Stimulated activated CD4-positive, alpha-beta T cell treated with anti-CD3 and anti-CD28 coated beads, Interleukin-2, amount 100 ng/mL, for 48 hours (primary cell): ENCODE measurements around the gene TMEM247.
"Not testable (repeated sequence)": the region's sequence is repeated elsewhere in the genome, so short reads cannot be mapped to it uniquely, and the experiment has no call there.

ENCODE experiments used
- DNase-seq, 2 donors: peaks; one replicate each; pipeline ENCODE4 v3.0.0-alpha.2; 2020

Gene TMEM247

DNA sequence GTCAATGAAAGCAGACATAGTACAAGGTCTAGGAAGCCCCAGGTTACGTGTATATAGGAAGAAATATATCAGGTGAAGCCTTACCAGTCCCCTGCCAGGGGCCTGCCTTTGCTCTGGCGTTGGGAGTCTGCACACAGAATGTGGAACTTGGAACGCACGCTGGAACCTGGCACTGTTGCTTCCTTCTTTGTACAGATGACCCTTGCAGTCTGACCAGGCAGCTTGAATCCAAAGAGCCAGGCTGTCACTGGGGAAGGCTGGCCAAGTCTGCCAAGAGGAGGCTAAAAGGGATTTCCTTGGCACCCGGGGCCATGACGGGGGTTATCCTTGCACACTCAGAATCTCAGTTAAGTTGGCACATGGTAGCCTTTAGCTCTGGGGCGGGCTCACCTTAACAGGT is 39.5 kb downstream of the TMEM247 start:
- DNase-seq, result no peak

DNA sequence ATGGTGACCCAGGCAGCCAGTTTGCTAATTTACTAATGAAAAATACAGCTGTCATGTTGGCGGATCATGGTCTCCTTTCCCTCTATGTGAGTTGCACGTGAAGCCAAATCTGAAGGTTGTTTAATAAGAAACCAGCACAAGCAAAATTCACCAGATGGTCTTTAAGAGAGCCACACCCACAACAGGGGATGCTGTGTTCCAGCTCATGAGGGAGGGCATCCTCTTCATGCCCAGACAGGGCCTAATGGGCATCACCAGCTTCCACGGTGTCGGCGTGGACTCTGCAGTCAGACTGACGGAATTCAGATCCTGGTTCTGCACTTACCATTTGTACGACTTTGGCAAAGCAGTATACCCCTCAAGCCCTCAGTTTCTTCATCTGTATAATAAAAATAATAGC is 39.9 kb downstream of the TMEM247 start:
- DNase-seq, result no peak

DNA sequence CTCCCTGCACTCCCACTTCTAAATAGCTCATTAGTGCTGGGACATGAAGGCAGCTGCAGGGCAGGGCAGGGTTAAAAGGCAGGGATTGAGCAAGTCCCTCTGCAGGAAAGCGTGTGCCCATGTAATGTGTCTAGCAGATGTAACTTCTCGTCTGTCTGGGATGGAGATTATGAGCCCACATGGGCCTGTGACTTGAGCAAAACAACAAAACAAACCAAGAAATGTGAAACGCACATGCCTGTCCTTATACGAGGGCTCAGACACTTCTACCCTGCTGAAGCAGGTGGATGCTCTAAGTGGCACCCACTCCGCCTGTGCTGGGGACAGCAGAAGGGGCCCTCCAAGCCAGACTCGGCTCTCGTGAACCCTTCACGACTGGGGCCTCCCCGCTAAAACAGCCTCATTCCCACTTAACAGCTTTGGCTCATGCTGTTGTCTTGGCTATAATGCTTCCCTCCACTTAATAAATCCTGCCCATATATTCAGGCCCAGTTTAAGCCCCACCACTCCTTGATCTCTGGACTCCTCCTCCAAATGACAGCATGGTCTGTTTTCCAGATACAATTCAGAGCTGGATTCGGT is 40.9 kb downstream of the TMEM247 start:
- no peak for DNase-seq

DNA sequence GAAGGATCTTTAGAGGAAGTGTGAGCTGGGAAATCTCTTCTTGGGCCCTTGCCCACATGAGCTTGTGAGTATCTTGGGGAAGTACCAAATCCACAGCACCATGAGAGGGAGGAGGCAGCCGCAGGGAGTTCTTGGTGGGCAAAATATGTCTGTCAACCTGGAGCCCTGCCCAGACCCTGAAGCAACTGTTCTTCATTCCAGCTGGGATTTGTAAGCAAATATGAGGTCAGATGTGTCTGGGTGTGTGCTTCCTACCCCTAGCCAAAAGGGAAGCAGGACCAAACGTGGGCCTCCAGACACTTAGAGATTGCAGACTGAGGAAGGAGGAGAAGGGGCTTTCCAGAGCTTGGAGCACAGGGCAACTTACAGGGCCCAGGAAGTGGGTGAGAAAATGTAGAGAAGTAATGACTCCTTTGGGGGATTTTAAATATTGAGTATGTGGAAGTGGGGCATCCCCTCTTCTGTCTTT is 41.9 kb downstream of the TMEM247 start:
- no peak for DNase-seq

DNA sequence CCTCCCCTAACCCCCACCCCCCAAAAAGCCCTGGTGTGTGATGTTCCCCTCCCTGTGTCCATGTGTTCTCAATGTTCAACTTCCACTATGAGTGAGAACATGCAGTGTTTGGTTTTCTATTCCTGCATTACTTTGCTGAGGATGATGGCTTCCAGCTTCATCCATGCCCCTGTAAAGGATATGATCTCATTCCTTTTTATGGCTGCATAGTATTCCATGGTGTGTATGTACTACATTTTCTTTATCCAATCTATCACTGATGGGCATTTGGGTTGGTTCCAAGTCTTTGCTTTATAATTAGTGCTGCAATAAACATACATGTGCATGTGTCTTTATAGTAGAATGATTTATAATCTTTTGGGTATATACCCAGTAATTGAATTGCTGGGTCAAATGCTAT is 43.0 kb downstream of the TMEM247 start:
- DNase-seq, result not testable (repeated sequence)

DNA sequence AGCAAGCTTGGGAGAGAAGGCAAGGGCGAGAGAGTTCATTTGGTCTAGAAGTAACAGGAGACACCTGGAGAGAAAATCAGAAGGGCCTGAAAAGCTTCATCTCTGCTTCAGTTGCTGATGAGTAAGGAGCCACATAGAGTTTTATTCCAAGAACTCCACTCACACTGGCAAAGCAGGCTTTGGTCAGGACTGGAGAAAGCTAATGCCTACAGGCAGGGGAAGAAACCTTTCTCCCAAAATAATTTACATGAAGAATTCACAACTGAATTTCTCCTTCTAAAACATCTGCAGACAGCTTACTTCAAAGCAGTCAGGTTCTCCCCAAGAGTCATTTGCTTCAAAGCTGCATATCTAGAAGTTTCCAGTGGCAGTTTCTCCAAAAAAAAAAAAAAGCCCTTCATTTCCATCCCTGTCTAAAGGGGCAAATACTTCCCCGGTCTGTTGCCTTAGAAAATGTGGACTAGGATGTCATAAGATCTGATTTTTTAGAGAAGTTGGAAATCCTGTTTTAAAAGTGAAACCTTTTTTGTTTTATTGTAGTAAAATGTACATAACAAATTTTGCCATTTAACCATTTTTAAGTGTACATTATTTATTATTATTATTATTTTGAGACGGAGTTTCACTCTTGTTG is 46.3 kb downstream of the TMEM247 start:
- DNase-seq, result no peak

DNA sequence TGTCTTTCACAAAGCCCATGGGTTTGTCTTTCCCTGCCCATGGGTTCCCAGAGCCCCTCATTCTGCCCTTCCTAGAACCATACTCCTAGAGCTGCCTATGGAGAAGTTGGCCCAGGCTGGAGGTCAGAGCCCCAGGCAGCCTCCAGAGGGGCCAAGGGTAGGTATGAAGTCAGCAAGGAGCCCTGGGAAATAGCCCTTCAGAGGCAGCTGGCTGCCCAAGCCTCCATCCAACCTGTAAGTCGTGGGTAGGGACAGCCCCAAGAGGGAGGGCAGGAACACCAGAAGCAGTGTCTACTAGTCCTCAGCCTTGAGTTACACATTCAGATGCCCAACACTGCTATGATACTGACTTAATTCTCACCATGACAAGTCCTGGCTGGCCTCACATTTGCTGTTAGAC is 49.5 kb downstream of the TMEM247 start:
- DNase-seq, result no peak

DNA sequence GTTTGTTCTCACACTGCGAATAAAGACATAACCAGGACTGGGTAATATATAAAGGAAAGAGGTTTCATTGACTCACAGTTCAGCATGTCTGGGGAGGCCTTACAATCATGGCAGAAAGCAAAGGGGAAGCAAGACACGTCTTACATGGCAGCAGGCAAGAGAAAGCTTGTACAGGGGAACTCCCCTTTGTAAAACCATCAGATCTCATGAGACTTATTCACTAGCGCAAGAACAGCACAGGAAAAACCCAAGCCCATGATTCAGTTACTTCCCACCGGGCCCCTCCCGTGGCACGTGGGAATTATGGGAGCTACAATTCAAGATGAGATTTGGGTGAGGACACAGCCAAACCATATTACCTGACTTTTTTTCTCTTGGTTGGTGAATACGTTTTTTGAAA is 51.3 kb downstream of the TMEM247 start:
- no peak for DNase-seq

DNA sequence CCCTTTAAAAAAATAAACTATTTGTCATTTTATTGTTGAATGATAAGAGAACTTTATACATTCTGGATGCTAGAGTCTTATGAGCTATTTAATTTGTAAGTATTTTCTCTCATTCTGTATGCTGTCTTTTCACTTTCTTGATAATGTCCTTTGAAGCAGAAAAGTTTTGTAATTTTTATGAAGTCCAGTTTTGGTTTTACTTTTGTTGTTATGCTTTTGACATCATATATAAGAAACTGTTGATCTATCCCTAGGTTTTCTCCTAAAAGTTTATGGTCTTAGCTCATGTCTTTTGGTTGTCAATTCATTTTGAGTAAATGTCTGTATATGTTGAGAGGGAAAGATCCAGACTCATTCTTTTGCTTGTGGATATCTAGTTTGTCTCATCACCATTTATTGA is 52.5 kb downstream of the TMEM247 start:
- no peak for DNase-seq
